ENCODE results near the gene CR1L.

DNA sequence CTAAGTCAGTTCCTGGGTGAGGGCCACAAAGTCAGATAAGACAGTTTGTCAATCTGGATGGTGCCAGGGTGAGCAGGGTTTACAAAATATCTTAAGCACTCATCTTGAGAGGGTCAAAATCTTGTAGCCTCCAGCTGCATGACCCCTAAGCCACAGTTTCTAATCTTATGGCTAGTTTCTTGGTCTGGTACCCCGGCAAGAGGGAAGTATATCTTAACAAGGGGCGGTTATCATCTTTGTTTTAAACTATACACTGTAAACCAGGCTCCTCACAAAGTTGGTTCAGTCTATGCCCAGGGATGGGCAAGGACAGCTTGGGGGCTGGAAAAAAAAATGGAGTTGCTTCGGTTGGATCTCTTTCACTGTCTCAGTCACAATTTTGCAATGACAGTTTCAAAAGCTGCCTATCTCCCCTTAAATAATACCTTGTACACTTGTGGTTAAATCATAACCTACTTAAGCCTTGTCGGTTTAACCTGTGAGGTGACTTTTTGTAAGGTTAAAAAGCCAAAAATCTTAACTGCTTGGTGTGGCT lies 99.1 kb downstream of the CR1L start:
- TF ChIP-seq, protein P1, sequence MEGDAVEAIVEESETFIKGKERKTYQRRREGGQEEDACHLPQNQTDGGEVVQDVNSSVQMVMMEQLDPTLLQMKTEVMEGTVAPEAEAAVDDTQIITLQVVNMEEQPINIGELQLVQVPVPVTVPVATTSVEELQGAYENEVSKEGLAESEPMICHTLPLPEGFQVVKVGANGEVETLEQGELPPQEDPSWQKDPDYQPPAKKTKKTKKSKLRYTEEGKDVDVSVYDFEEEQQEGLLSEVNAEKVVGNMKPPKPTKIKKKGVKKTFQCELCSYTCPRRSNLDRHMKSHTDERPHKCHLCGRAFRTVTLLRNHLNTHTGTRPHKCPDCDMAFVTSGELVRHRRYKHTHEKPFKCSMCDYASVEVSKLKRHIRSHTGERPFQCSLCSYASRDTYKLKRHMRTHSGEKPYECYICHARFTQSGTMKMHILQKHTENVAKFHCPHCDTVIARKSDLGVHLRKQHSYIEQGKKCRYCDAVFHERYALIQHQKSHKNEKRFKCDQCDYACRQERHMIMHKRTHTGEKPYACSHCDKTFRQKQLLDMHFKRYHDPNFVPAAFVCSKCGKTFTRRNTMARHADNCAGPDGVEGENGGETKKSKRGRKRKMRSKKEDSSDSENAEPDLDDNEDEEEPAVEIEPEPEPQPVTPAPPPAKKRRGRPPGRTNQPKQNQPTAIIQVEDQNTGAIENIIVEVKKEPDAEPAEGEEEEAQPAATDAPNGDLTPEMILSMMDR (IDR thresholded peaks at IDR 0.05), result no peak
- no peak for TF ChIP-seq ZFX (IDR thresholded peaks at IDR 0.05; ENCODE audit: borderline replicate concordance)

Measured in 22Rv1 (cell line).